Naive thymus-derived CD4-positive, alpha-beta T cell (primary cell): ENCODE data around the gene MAMDC4. TPM values are rescaled to one million over a fixed set of nuclear protein-coding genes. Genes with fewer than 3 reads are reported as not detected.

Experiments
- ATAC-seq: fragments of 150-1000 bp; cut with Tn5 transposase; 2 replicates; pipeline ENCODE4 v1.10.0; 2021; ENCODE audit warnings: mild to moderate bottlenecking, moderate library complexity
- CTCF ChIA-PET: fragments of 350-600 bp; sonication (Branson Sonifier 250); formaldehyde crosslinking; loops from one replicate; lab custom pipeline; 2021; ENCODE audit warnings: antibody characterized with exemption; lab: Charles Lee
- POLR2A ChIA-PET: fragments of 350-600 bp; sonication (Branson Sonifier 250); formaldehyde crosslinking; loops from one replicate; lab custom pipeline; 2021; ENCODE audit warnings: antibody characterized with exemption, inconsistent platforms; lab: Charles Lee
- DNase-seq, 9 donors: peaks; one replicate each; pipeline versions ENCODE4 v3.0.0 to v3.0.0-alpha.2; 2020 to 2022; ENCODE audit warnings: mixed read lengths in 1 of 9
- H3K27ac ChIP-seq: one replicate; pipeline ENCODE4 v1.7.0; 2013; ENCODE audit warnings: mild to moderate bottlenecking, low read depth, low read length, moderate library complexity
- H3K27me3 ChIP-seq, 2 donors: one replicate each; pipeline ENCODE4 v1.7.0; 2013; ENCODE audit warnings: low read length in 2 of 2, mild to moderate bottlenecking in 2 of 2, moderate library complexity in 2 of 2; ENCODE audit not compliant: control insufficient read depth in 2 of 2, insufficient read depth in 2 of 2
- H3K36me3 ChIP-seq, 3 experiments: 1 replicate in 2 of 3; 2 replicates in 1 of 3; pipeline ENCODE4 v1.7.0; 2013; ENCODE audit warnings: low read length in 3 of 3, mild to moderate bottlenecking in 3 of 3, moderate library complexity in 1 of 3; ENCODE audit not compliant: insufficient read depth in 3 of 3, control insufficient read depth in 2 of 3
- H3K4me1 ChIP-seq, 2 donors: one replicate each; pipeline ENCODE4 v1.7.0; 2013; ENCODE audit warnings: low read length in 2 of 2, mild to moderate bottlenecking in 2 of 2, moderate library complexity in 1 of 2; ENCODE audit not compliant: control insufficient read depth in 2 of 2, insufficient read depth in 2 of 2
- H3K4me3 ChIP-seq: 2 replicates; pipeline ENCODE4 v1.7.0; 2013; ENCODE audit warnings: mild to moderate bottlenecking, low read length
- H3K9me3 ChIP-seq, 3 experiments: 1 replicate in 2 of 3; 2 replicates in 1 of 3; pipeline ENCODE4 v1.7.0; 2013; ENCODE audit warnings: low read length in 3 of 3; ENCODE audit not compliant: control insufficient read depth in 2 of 3
- H3K27ac Mint-ChIP-seq, 9 donors: one replicate each; pipeline ENCODE4 v1.8.0; 2020 to 2022; ENCODE audit warnings: mixed read lengths in 9 of 9, mild to moderate bottlenecking in 8 of 9, moderate library complexity in 5 of 9, inconsistent platforms in 2 of 9
- H3K27me3 Mint-ChIP-seq, 5 donors: one replicate each; pipeline ENCODE4 v1.8.0; 2021 to 2022; ENCODE audit warnings: mixed read lengths in 5 of 5, mild to moderate bottlenecking in 1 of 5
- H3K36me3 Mint-ChIP-seq, 5 donors: one replicate each; pipeline ENCODE4 v1.8.0; 2020 to 2022; ENCODE audit warnings: mixed read lengths in 5 of 5, mild to moderate bottlenecking in 3 of 5, inconsistent platforms in 1 of 5
- H3K4me1 Mint-ChIP-seq, 7 donors: one replicate each; pipeline ENCODE4 v1.8.0; 2020 to 2022; ENCODE audit warnings: mixed read lengths in 7 of 7, mild to moderate bottlenecking in 3 of 7, inconsistent platforms in 1 of 7
- H3K4me3 Mint-ChIP-seq, 10 donors: one replicate each; pipeline ENCODE4 v1.8.0; 2020 to 2022; ENCODE audit warnings: mild to moderate bottlenecking in 10 of 10, mixed read lengths in 10 of 10, moderate library complexity in 6 of 10, inconsistent platforms in 2 of 10
- H3K9me3 Mint-ChIP-seq, 11 donors: one replicate each; pipeline ENCODE4 v1.8.0; 2020 to 2022; ENCODE audit warnings: mixed read lengths in 11 of 11, mild to moderate bottlenecking in 4 of 11, inconsistent platforms in 1 of 11, moderate library complexity in 1 of 11
- intact Hi-C, 2 donors: fragments of 100-400 bp; cut with micrococcal nuclease; formaldehyde crosslinking; loops; one replicate each; pipeline ENCODE4 v1.15.1; 2023
- polyA plus RNA-seq, 2 donors: library from polyadenylated mRNA; unstranded; fragments of 300-500 nt; fragmentation: Illumina TruSeq; gene quantifications; one replicate each; pipeline ENCODE4 v1.2.3, GENCODE V29; 2021
- total RNA-seq, 6 experiments: library from RNA in 5 of 6; stranded (reverse) in 5 of 6; gene quantifications; 1 replicate in 5 of 6; 2 replicates in 1 of 6; pipeline ENCODE4 v1.2.3 and lab custom pipeline; 2021 to 2026

Gene MAMDC4
- total and polyA plus RNA-seq, 7 experiments from 2014 or later, result 0.22 to 27.7 (median 5.0) TPM; not detected in 1

DNA sequence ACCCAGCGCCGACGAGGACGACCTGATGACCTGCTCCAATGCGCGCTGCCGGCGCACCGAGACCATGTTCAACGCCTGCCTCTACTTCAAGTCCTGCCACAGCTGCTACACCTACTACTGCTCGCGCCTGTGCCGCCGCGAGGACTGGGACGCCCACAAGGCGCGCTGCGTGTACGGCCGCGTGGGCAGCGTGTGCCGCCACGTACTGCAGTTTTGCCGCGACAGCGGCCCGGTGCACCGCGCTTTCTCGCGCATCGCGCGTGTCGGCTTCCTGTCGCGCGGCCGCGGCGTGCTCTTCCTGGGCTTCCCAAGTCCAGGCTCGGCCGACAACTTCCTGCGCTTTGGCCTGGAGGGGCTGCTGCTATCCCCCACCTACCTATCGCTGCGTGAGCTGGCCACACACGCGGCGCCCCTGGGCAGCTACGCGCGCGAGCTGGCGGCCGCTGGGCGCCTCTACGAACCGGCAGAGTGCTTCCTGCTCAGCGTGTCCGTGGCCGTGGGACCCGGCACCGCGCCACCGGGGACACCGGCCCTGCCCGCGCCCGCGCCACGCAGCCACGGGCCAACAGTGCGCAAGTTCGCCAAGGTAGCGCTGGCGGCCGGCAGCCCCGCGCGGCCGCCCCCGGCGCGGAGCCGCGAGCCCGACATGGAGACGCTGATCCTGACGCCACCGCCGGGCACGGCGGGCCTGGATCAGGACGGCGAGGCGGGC is 5.6 kb upstream of the MAMDC4 start:
- Mint-ChIP-seq H3K4me1 (peaks cover 5 to 25% (median 20%) of the 10 kb centered on the region in 7 donors), H3K27me3 (peaks cover 0 to 21% (median 0%) of the 10 kb centered on the region in 5 donors), H3K36me3 (peaks cover 0 to 10% (median 0%) of the 10 kb centered on the region in 5 donors), H3K27ac (peak overlapping the region in 2 of 9 donors; percentile 55 to 81), H3K4me3 (peak overlapping the region in 8 of 10 donors; percentile 21 to 90 (median 64)), H3K9me3 (no peaks in the 10 kb centered on the region)
- Histone ChIP-seq H3K27ac (no peak overlapping the region), H3K27me3 (no peaks in the 10 kb centered on the region), H3K4me1 (peaks cover 21 to 22% of the 10 kb centered on the region in 2 donors), H3K9me3 (no peaks in the 10 kb centered on the region), H3K4me3 (no peak overlapping the region), H3K36me3 (peaks cover 0 to 12% (median 0%) of the 10 kb centered on the region in 3 experiments)
- ChIA-PET CTCF (no interaction called here), POLR2A (interaction anchor here (0.8 to 0.9 kb wide), 2 partner anchors 40 to 106 kb away, joined by 3 to 4 read pairs; partner anchors contain the start of gene TRAF2)
- intact Hi-C loops, result loop anchor here (1.0 to 5.0 kb wide), 5 partner anchors 56 to 321 kb away; partner anchors contain the start of genes MAN1B1 (in 1 of the 2) and NPDC1 (in 1 of the 2)
- no peak for DNase-seq
- no peak for ATAC-seq

DNA sequence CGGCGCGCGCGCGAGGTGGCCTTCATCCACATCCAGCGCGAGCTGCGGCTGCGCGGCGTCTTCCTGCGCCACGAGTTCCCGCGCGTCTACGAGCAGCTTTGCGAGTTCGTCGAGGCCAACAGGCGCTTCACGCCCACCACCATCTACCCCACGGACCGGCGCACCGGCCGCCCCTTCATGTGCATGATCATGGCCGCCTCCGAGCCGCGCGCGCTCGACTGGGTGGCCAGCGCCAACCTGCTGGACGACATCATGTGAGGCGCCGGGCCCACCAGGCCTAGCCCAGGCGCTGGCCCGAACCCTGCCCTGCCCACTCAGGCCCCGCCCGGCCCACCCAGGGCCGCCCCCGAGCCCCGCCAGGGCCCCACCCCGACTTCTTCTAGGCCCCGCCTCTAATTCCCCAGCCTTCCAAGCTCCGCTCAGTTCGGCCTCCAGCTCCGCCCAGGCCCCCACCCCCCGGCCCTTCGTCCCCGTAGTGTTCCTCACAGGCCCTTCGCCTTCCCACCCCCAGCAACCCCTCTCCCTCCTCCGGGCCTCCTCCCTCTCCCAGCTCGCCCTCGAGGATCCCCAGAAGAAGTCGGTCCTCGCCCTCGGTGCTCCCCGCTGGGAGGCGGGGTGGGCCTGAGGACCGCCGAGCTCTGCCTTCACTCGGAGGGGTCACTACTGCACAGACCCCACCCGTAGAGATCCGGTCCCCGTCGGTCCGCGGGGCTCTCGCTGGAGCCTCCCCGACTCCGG is 4.9 kb upstream of the MAMDC4 start:
- peak overlapping the region; percentile 53 for H3K4me3 ChIP-seq
- Mint-ChIP-seq H3K9me3 (no peaks in the 10 kb centered on the region), H3K27ac (peak overlapping the region in 2 of 9 donors; percentile 21 to 92)

DNA sequence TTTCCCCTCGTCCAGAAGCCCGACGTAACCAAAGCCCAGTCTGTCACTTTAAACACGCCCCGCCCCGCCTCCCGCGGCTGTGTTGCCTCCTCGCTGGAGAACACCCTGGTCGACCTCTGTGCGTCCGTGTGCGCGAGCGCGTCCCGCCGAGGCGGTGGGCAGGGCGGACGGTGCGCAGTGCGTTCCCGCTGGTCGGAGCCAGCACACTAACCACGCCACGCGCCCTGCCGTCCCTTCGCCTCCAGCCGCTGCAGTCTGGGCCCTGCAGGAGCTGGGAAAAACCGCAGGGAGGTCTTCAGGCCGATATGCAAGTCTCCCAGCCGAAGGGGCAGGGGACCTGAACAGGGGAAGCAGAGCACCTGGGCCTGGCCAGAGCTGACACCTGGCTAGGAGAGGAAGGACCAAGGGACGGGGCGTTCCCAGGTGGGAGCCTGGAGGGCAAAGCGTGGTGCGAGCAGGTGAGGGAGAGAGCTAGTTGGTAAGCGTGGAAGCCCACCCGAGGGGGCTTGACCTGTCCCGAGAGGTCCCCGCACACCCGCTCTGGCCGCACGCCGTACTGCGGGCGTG is 4.2 kb upstream of the MAMDC4 start:
- peaks cover 19 to 21% of the 10 kb centered on the region in 2 donors for H3K4me1 ChIP-seq
- Mint-ChIP-seq H3K36me3 (peaks cover 0 to 10% (median 0%) of the 10 kb centered on the region in 5 donors), H3K27me3 (peaks cover 0 to 21% (median 0%) of the 10 kb centered on the region in 5 donors), H3K4me1 (peaks cover 0 to 20% (median 16%) of the 10 kb centered on the region in 7 donors), H3K9me3 (no peaks in the 10 kb centered on the region), H3K4me3 (peak overlapping the region; percentile 79 to 97 (median 86)), H3K27ac (peak overlapping the region in 2 of 9 donors; percentile 21 to 92)
- peaks cover 0 to 12% (median 0%) of the 10 kb centered on the region in 3 experiments for H3K36me3 ChIP-seq
- ChIA-PET POLR2A (interaction anchor here (0.7 to 1.2 kb wide), 3 partner anchors 15 to 182 kb away, joined by 3 to 5 read pairs (median 3); no protein-coding TSS in a partner anchor), CTCF (no interaction called here)
- ATAC-seq (no peak), DNase-seq (peak in 6 of 9 donors; percentile 35 to 87 (median 46))
- intact Hi-C loops, result loop anchor here (1.0 to 5.0 kb wide), 9 partner anchors 47 to 365 kb away; partner anchors contain the start of genes MAN1B1 (in 1 of the 2), NPDC1 (in 1 of the 2), PAXX (in 1 of the 2) and SEC16A (in 1 of the 2)
- no peaks in the 10 kb centered on the region for H3K9me3 ChIP-seq
- peak overlapping the region; percentile 53 for H3K4me3 ChIP-seq
- H3K27me3 ChIP-seq, result no peaks in the 10 kb centered on the region
- H3K27ac ChIP-seq, result no peak overlapping the region

More for the DNA sequence above, 4.9 kb upstream of the MAMDC4 start:
- no peak for DNase-seq
- Mint-ChIP-seq H3K27me3 (peaks cover 0 to 21% (median 0%) of the 10 kb centered on the region in 5 donors), H3K4me1 (peaks cover 2 to 22% (median 17%) of the 10 kb centered on the region in 7 donors), H3K36me3 (peaks cover 0 to 10% (median 0%) of the 10 kb centered on the region in 5 donors), H3K4me3 (peak overlapping the region; percentile 79 to 97 (median 86))
- ATAC-seq, result no peak
- peaks cover 19 to 21% of the 10 kb centered on the region in 2 donors for H3K4me1 ChIP-seq
- H3K36me3 ChIP-seq, result peaks cover 0 to 12% (median 0%) of the 10 kb centered on the region in 3 experiments
- H3K9me3 ChIP-seq, result no peaks in the 10 kb centered on the region
- no peaks in the 10 kb centered on the region for H3K27me3 ChIP-seq
- intact Hi-C loops, result loop anchor here (1.0 to 5.0 kb wide), 5 partner anchors 55 to 320 kb away; partner anchors contain the start of genes MAN1B1 (in 1 of the 2) and NPDC1 (in 1 of the 2)
- ChIA-PET POLR2A (interaction anchor here (0.7 to 1.2 kb wide), 5 partner anchors 16 to 182 kb away, joined by 3 to 5 read pairs (median 3); partner anchors contain the start of gene TRAF2), CTCF (no interaction called here)
- H3K27ac ChIP-seq, result no peak overlapping the region

GRCh38 chr9:136848393-136849037 is 3.6 kb upstream of the MAMDC4 start:
- peak overlapping the region in 5 of 9 donors; percentile 40 to 94 (median 59) for H3K27ac Mint-ChIP-seq
- H3K27ac ChIP-seq, result peak overlapping the region; percentile 71
- peaks cover 0 to 18% (median 13%) of the 10 kb centered on the region in 7 donors for H3K4me1 Mint-ChIP-seq
- no peaks in the 10 kb centered on the region for H3K9me3 Mint-ChIP-seq
- ChIA-PET CTCF (no interaction called here), POLR2A (interaction anchor here (1.1 to 1.2 kb wide), 2 partner anchors 14 to 99 kb away, joined by 3 read pairs; no protein-coding TSS in a partner anchor)
- H3K4me3 Mint-ChIP-seq, result peak overlapping the region; percentile 73 to 97 (median 90)
- peaks cover 0 to 12% (median 0%) of the 10 kb centered on the region in 3 experiments for H3K36me3 ChIP-seq
- H3K9me3 ChIP-seq, result no peaks in the 10 kb centered on the region
- H3K36me3 Mint-ChIP-seq, result peaks cover 0 to 10% (median 0%) of the 10 kb centered on the region in 5 donors
- DNase-seq (peak in 2 of 9 donors; percentile 34 to 59), ATAC-seq (no peak)
- no peaks in the 10 kb centered on the region for H3K27me3 ChIP-seq
- H3K4me3 ChIP-seq, result peak overlapping the region; percentile 99
- H3K27me3 Mint-ChIP-seq, result peaks cover 0 to 21% (median 0%) of the 10 kb centered on the region in 5 donors
- intact Hi-C loops, result loop anchor here (1.0 to 5.0 kb wide), 13 partner anchors 18 to 366 kb away; partner anchors contain the start of genes EDF1 (in 2 of the 2), FBXW5 (in 2 of the 2), PAXX (in 2 of the 2) and TMEM141 (in 2 of the 2)
- peaks cover 15 to 17% of the 10 kb centered on the region in 2 donors for H3K4me1 ChIP-seq

DNA sequence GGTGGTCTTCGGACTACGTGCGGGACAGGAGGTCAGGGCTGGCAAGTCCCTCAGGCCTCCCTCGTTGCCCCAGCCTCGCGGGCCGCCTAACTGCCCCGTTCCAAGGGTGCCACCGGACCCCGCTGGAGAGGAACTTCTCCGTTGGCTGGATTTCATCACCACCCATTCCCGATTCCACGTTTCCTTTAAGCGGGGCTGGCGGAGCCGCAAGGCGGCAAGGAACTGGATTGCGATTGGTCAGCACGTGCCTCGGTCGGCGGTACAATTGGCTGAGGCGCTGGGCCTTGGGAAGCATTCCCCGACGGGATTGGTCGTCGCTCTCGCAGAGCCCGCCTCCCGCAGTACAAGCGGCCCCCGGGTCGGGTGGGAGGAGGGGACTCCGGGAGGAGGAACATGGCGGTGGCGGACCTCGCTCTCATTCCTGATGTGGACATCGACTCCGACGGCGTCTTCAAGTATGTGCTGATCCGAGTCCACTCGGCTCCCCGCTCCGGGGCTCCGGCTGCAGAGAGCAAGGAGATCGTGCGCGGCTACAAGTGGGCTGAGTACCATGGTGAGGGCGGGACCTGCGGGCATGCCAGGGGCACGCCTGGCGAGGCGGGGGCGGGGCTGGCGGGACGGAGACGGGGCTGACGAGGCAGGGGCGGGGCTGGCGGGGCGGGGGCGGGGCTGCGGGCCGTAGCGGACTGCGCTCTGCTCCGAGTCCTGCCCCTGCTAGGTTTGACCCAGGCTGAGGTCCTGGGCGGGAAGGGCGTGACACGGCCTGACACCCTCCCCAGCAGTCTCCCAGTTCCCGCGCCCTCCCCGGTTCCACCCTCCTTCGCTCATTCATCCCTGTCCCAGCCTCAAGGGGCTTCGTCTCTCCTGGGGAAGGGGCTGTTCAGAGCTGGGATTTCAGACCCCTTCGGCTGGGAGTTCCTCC is 2.8 kb upstream of the MAMDC4 start, which contains the start of gene PHPT1:
Gene PHPT1 (plus strand): TSS at position 372 of the 922 bp plus-strand sequence. CDS start 22 bp downstream, at position 394.
- H3K4me1 ChIP-seq, result peaks cover 15 to 17% of the 10 kb centered on the region in 2 donors
- Mint-ChIP-seq H3K9me3 (no peaks in the 10 kb centered on the region), H3K36me3 (peaks cover 0 to 10% (median 0%) of the 10 kb centered on the region in 5 donors), H3K27ac (peak within 1 kb of the TSS; percentile 40 to 94 (median 88)), H3K4me3 (peak within 1 kb of the TSS; percentile 86 to 97 (median 92)), H3K4me1 (peaks cover 0 to 16% (median 10%) of the 10 kb centered on the region in 7 donors), H3K27me3 (peaks cover 0 to 21% (median 0%) of the 10 kb centered on the region in 5 donors)
- ChIA-PET CTCF (no interaction called here), POLR2A (interaction anchor here (1.0 to 1.3 kb wide), 2 partner anchors 9 to 33 kb away, joined by 3 to 5 read pairs; no protein-coding TSS in a partner anchor)
- peak; percentile 91 to 98 (median 97) for DNase-seq
- H3K9me3 ChIP-seq, result no peaks in the 10 kb centered on the region
- H3K27me3 ChIP-seq, result no peaks in the 10 kb centered on the region
- peaks cover 0 to 12% (median 0%) of the 10 kb centered on the region in 3 experiments for H3K36me3 ChIP-seq
- peak; percentile 96 for ATAC-seq
- intact Hi-C loops, result loop anchor here (1.0 to 5.0 kb wide), 13 partner anchors 17 to 366 kb away; partner anchors contain the start of genes EDF1 (in 2 of the 2), FBXW5 (in 2 of the 2), TMEM141 (in 2 of the 2) and MAN1B1 (in 1 of the 2)
- peak within 1 kb of the TSS; percentile 99 for H3K4me3 ChIP-seq
- peak within 1 kb of the TSS; percentile 71 for H3K27ac ChIP-seq
